ENCODE results near the gene ZC3H6. TPM values are rescaled to one million over a fixed set of nuclear protein-coding genes. Genes with fewer than 3 reads are reported as not detected.

ZC3H6 gene
- total RNA-seq, 1 experiment from 2014 or later: 10.0 TPM

DNA sequence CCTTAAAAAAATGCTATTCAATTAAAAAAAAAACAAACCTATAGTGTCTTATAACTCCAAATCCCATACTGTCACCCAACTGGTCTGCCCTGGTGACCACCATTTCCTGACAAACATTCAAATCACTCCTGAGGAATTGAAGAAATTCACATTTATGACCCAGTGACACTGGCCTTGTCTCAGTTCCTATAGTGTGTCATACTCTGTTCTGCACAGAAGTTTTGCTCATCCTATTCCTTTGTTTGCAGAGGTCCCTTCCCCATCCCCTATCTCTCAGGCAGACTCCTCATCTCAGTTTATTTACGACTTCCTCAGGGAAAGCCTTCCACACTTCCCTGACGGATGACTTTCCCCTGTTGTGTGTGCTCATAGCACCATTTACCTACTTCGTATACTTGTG lies 14.7 kb downstream of the ZC3H6 start:
- Mint-ChIP-seq H3K9me3 (no peaks in the 10 kb centered on the region), H3K36me3 (no peaks in the 10 kb centered on the region), H3K4me3 (no peak overlapping the region), H3K4me1 (no peaks in the 10 kb centered on the region), H3K27me3 (ENCODE audit: low read depth) (no peaks in the 10 kb centered on the region), H3K27ac (no peak overlapping the region)
- TF ChIP-seq GABPB1 (CRISPR knock-in tag; IDR thresholded peaks at IDR 0.05) (no peak), ZNF416 (CRISPR knock-in tag; IDR thresholded peaks at IDR 0.05) (no peak), ZNF671 (CRISPR knock-in tag; IDR thresholded peaks at IDR 0.05) (no peak), ZBTB21 (CRISPR knock-in tag; IDR thresholded peaks at IDR 0.05; ENCODE audit: borderline replicate concordance) (no peak), OVOL2 (CRISPR knock-in tag; IDR thresholded peaks at IDR 0.05; ENCODE audit: borderline replicate concordance) (no peak), ZNF263 (CRISPR knock-in tag; IDR thresholded peaks at IDR 0.05; ENCODE audit: low read depth) (no peak), NR3C1 (CRISPR knock-in tag; conservative IDR thresholded peaks at IDR 0.05; ENCODE audit: low read depth) (no peak), CBFB (CRISPR knock-in tag; IDR thresholded peaks at IDR 0.05; ENCODE audit: low read depth) (no peak), CREM (CRISPR knock-in tag; IDR thresholded peaks at IDR 0.05) (no peak), ZNF138 (CRISPR knock-in tag; conservative IDR thresholded peaks at IDR 0.05) (no peak), NFATC4 (CRISPR knock-in tag; IDR thresholded peaks at IDR 0.05) (no peak)
- TF ChIP-seq, protein P1, sequence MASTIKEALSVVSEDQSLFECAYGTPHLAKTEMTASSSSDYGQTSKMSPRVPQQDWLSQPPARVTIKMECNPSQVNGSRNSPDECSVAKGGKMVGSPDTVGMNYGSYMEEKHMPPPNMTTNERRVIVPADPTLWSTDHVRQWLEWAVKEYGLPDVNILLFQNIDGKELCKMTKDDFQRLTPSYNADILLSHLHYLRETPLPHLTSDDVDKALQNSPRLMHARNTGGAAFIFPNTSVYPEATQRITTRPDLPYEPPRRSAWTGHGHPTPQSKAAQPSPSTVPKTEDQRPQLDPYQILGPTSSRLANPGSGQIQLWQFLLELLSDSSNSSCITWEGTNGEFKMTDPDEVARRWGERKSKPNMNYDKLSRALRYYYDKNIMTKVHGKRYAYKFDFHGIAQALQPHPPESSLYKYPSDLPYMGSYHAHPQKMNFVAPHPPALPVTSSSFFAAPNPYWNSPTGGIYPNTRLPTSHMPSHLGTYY (CRISPR knock-in tag; IDR thresholded peaks at IDR 0.05): no peak
- TF ChIP-seq, protein P2, sequence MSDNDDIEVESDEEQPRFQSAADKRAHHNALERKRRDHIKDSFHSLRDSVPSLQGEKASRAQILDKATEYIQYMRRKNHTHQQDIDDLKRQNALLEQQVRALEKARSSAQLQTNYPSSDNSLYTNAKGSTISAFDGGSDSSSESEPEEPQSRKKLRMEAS (CRISPR knock-in tag; IDR thresholded peaks at IDR 0.05): no peak
- TF ChIP-seq, protein P3, sequence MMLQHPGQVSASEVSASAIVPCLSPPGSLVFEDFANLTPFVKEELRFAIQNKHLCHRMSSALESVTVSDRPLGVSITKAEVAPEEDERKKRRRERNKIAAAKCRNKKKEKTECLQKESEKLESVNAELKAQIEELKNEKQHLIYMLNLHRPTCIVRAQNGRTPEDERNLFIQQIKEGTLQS (CRISPR knock-in tag; conservative IDR thresholded peaks at IDR 0.05): no peak
- TF ChIP-seq, protein P4, sequence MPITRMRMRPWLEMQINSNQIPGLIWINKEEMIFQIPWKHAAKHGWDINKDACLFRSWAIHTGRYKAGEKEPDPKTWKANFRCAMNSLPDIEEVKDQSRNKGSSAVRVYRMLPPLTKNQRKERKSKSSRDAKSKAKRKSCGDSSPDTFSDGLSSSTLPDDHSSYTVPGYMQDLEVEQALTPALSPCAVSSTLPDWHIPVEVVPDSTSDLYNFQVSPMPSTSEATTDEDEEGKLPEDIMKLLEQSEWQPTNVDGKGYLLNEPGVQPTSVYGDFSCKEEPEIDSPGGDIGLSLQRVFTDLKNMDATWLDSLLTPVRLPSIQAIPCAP (CRISPR knock-in tag; IDR thresholded peaks at IDR 0.05): no peak
- TF ChIP-seq, protein P5, sequence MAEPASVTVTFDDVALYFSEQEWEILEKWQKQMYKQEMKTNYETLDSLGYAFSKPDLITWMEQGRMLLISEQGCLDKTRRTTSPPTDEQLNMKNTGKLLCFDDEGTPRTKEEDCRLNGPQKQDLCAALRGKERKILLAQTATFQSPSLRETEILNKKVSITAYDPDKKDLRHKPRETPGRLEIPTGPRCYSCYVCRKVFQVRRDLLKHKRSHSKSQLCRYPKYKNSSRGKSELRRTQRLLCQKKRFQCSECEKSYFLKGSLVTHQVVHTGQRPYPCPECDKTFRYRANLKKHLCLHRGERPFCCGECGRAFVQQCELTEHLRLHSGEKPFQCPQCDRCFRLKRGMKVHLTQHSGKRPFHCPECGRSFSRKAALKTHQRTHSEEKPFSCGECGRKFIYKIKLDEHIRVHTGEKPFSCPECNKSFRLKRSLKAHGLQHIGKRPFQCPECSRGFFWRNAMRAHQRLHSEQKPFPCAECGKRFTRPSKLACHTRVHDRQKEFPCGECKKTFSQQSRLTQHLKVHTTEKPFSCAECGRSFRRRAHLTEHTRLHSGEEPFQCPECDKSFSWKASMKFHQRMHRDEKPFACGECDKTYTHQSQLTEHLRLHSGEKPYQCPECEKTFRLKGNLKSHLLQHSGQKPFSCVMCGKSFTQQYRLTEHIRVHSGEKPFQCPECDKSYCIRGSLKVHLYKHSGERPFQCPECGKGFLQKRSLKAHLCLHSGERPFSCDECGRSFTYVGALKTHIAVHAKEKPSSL (CRISPR knock-in tag; conservative IDR thresholded peaks at IDR 0.05): no peak
- POLR2A ChIA-PET: no interaction called here
- CTCF ChIA-PET: no interaction called here
- DNase-seq (ENCODE audit: low spot score) (no peak), ATAC-seq (no peak)

DNA sequence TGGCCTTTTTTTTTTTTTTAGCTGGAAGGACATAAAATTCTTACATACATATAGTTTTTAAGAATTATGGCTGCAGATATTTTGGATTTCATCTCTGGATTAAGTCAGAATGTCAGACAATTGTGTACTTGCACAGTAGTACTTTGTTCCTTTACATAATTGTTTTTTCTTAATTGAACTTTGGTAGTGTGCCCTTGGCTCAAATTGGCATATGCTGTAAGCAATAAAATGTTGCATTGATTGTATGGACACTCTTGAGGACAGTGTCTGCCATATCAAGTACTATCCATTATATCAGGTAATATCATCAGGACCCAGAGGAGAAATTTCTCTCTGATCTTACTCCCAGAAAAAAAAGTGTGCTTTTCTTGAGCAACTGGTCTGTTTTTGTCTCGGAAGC lies 15.3 kb downstream of the ZC3H6 start:
- CTCF ChIA-PET: no interaction called here
- no peaks in the 10 kb centered on the region for H3K27me3 Mint-ChIP-seq (ENCODE audit: low read depth)
- POLR2A ChIA-PET: no interaction called here
- no peak for ATAC-seq
- no peak for DNase-seq (ENCODE audit: low spot score)
- no peak overlapping the region for H3K27ac Mint-ChIP-seq
- no peak overlapping the region for H3K4me3 Mint-ChIP-seq
- TF ChIP-seq ZNF671 (CRISPR knock-in tag; IDR thresholded peaks at IDR 0.05) (no peak), ZNF219 (CRISPR knock-in tag; IDR thresholded peaks at IDR 0.05; ENCODE audit: borderline replicate concordance) (no peak)
- H3K4me1 Mint-ChIP-seq: no peaks in the 10 kb centered on the region
- H3K9me3 Mint-ChIP-seq: no peaks in the 10 kb centered on the region
- H3K36me3 Mint-ChIP-seq: no peaks in the 10 kb centered on the region

DNA sequence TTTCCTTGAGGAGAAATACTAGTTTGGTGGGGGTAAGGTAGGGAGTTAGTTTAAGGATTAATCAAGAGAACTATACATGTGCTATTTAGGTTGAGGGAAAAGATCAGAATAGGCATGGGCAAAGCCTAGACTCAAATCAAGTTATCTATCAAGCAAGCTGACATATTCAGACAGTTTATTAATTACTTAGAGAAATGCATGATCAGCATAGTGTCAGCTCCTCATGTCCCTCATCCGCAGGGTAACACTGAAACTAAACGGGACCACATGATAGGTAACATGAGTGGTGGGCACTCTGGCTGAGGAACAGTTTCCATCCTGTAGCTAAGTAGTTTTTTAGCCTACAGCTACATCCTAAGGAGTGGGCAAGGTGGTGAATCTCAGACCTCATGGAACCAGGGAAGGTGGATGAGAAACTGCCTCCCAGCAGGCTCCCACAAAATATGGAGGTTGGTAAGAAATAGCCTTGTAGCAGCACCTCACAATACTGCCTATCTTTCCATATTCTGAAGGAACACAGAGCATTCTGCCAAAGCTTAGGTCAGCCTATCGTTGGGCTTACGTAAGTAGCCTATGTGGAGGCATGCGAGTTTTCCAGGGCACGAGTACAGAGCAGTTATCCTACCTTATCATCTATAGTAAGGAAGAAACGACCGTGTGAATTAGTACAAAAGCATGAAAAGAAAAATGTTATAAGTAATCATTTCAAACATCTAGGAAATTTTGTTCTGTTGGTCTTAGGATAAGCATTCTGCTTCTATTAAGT lies 18.4 kb downstream of the ZC3H6 start:
- no peak for DNase-seq (ENCODE audit: low spot score)
- Mint-ChIP-seq H3K9me3 (no peaks in the 10 kb centered on the region), H3K36me3 (no peaks in the 10 kb centered on the region), H3K27me3 (ENCODE audit: low read depth) (no peaks in the 10 kb centered on the region), H3K4me3 (no peak overlapping the region), H3K27ac (no peak overlapping the region), H3K4me1 (no peaks in the 10 kb centered on the region)
- no peak for TF ChIP-seq NFE2L1 (CRISPR knock-in tag; IDR thresholded peaks at IDR 0.05)
- ATAC-seq: no peak
- ChIA-PET POLR2A (no interaction called here), CTCF (no interaction called here)

Measured in WTC11 (cell line).